Neural crest cell (in vitro differentiated cells): ENCODE measurements around the gene DCST2. TPM values are rescaled to one million over a fixed set of nuclear protein-coding genes. Genes with fewer than 3 reads are reported as not detected.
A peak's percentile ranks its signal among the peaks of the same experiment; 100 is the strongest.

Experiments used
- DNase-seq: peaks from one replicate; pipeline ENCODE4 v3.0.0; 2021; ENCODE audit warnings: low read depth, mixed read lengths, low spot score
- H3K27ac Mint-ChIP-seq: one replicate; pipeline ENCODE4 v1.8.0; 2021; ENCODE audit warnings: mild to moderate bottlenecking, mixed read lengths; ENCODE audit not compliant: unreplicated experiment
- H3K27me3 Mint-ChIP-seq: 2 replicates; pipeline ENCODE4 v1.8.0; 2021; ENCODE audit warnings: low read depth, mild to moderate bottlenecking, mixed read lengths
- H3K36me3 Mint-ChIP-seq: 2 replicates; pipeline ENCODE4 v1.8.0; 2021; ENCODE audit warnings: low read depth, mild to moderate bottlenecking, mixed read lengths
- H3K4me1 Mint-ChIP-seq: 2 replicates; pipeline ENCODE4 v1.8.0; 2021; ENCODE audit warnings: mixed read lengths
- H3K4me3 Mint-ChIP-seq: one replicate; pipeline ENCODE4 v1.8.0; 2021; ENCODE audit warnings: mild to moderate bottlenecking, mixed read lengths
- H3K9me3 Mint-ChIP-seq: 2 replicates; pipeline ENCODE4 v1.8.0; 2021; ENCODE audit warnings: mixed read lengths
- CTCF ChIP-seq: fragments of 200-600 bp; sonication (generic); conservative IDR thresholded peaks from 2 replicates; pipeline ENCODE4 v1.5.0; 2021; ENCODE audit warnings: antibody characterized with exemption, mild to moderate bottlenecking
- total RNA-seq: library from RNA; stranded (reverse); gene quantifications from 2 replicates; pipeline ENCODE4 v1.2.1, GENCODE V29; 2021

The DCST2 gene
- total RNA-seq, 1 donor from 2014 or later, result 1.3 TPM

- H3K4me3 Mint-ChIP-seq, result no peak overlapping the region
- no peaks in the 10 kb centered on the region for H3K9me3 Mint-ChIP-seq
- no peaks in the 10 kb centered on the region for H3K27me3 Mint-ChIP-seq
- peaks cover 20% of the 10 kb centered on the region for H3K4me1 Mint-ChIP-seq
- H3K27ac Mint-ChIP-seq, result peak overlapping the region; percentile 30
- no peak for TF ChIP-seq CTCF
- no peak for DNase-seq
- H3K36me3 Mint-ChIP-seq, result no peaks in the 10 kb centered on the region
These were observed 14.8 kb downstream of the DCST2 start for GRCh38 chr1:155018617-155019348.

- H3K4me1 Mint-ChIP-seq, result peaks cover 22% of the 10 kb centered on the region
- no peak for TF ChIP-seq CTCF
- H3K9me3 Mint-ChIP-seq, result no peaks in the 10 kb centered on the region
- H3K4me3 Mint-ChIP-seq, result peak overlapping the region; percentile 57
- H3K36me3 Mint-ChIP-seq, result no peaks in the 10 kb centered on the region
- no peaks in the 10 kb centered on the region for H3K27me3 Mint-ChIP-seq
- H3K27ac Mint-ChIP-seq, result no peak overlapping the region
- DNase-seq, result no peak
These were observed 15.7 kb downstream of the DCST2 start for GRCh38 chr1:155017946-155018316.

GRCh38 chr1:155017041-155017945 is 16.3 kb downstream of the DCST2 start:
- H3K4me3 Mint-ChIP-seq, result peak overlapping the region; percentile 71
- H3K4me1 Mint-ChIP-seq, result peaks cover 29% of the 10 kb centered on the region
- no peaks in the 10 kb centered on the region for H3K36me3 Mint-ChIP-seq
- H3K27ac Mint-ChIP-seq, result no peak overlapping the region
- peak; percentile 85 for DNase-seq
- H3K9me3 Mint-ChIP-seq, result no peaks in the 10 kb centered on the region
- peak; percentile 99 for TF ChIP-seq CTCF
- H3K27me3 Mint-ChIP-seq, result no peaks in the 10 kb centered on the region

- H3K27me3 Mint-ChIP-seq, result no peaks in the 10 kb centered on the region
- peaks cover 30% of the 10 kb centered on the region for H3K4me1 Mint-ChIP-seq
- no peaks in the 10 kb centered on the region for H3K9me3 Mint-ChIP-seq
- no peak for TF ChIP-seq CTCF
- no peak overlapping the region for H3K27ac Mint-ChIP-seq
- no peak overlapping the region for H3K4me3 Mint-ChIP-seq
- DNase-seq, result no peak
- no peaks in the 10 kb centered on the region for H3K36me3 Mint-ChIP-seq
These were observed 17.2 kb downstream of the DCST2 start for GRCh38 chr1:155016231-155016831.

- Mint-ChIP-seq H3K4me1 (peaks cover 30% of the 10 kb centered on the region), H3K27ac (no peak overlapping the region), H3K36me3 (no peaks in the 10 kb centered on the region), H3K27me3 (no peaks in the 10 kb centered on the region), H3K4me3 (peak overlapping the region; percentile 41), H3K9me3 (no peaks in the 10 kb centered on the region)
- DNase-seq, result no peak
- TF ChIP-seq CTCF, result no peak
These were observed 17.9 kb downstream of the DCST2 start for GRCh38 chr1:155015527-155016230.
